Dedifferentiated amniotic fluid mesenchymal stem cell (primary cell): ENCODE measurements around the gene CDH2.

Experiments used
- DNase-seq: peaks from one replicate; pipeline ENCODE4 v3.0.0-alpha.2; 2016; ENCODE audit errors: extremely low spot score

The CDH2 gene

GRCh38 chr18:27995770-27996502 is 181.0 kb downstream of the CDH2 start:
- no peak for DNase-seq

GRCh38 chr18:27994571-27994970 is 182.4 kb downstream of the CDH2 start:
- DNase-seq = no peak

GRCh38 chr18:27991391-27991790 is 185.5 kb downstream of the CDH2 start:
- DNase-seq = no peak

GRCh38 chr18:27985832-27986231 is 191.1 kb downstream of the CDH2 start:
- DNase-seq = no peak

GRCh38 chr18:27983780-27984179 is 193.2 kb downstream of the CDH2 start:
- no peak for DNase-seq

- DNase-seq = no peak
Observed at GRCh38 chr18:27976806-27977408, 200.0 kb downstream of the CDH2 start.

GRCh38 chr18:27970321-27970720 is 206.6 kb downstream of the CDH2 start:
- no peak for DNase-seq

- DNase-seq = no peak
Observed at GRCh38 chr18:27969206-27969605, 207.7 kb downstream of the CDH2 start.

GRCh38 chr18:27967913-27968824 is 208.8 kb downstream of the CDH2 start:
- DNase-seq = peak; percentile 42

- DNase-seq = no peak
Observed at GRCh38 chr18:27966881-27967280, 210.0 kb downstream of the CDH2 start.

GRCh38 chr18:27964811-27965210 is 212.1 kb downstream of the CDH2 start:
- DNase-seq = no peak

GRCh38 chr18:27959101-27959500 is 217.8 kb downstream of the CDH2 start:
- DNase-seq = peak; percentile 21

GRCh38 chr18:27956001-27956640 is 220.8 kb downstream of the CDH2 start:
- no peak for DNase-seq

GRCh38 chr18:27954226-27954625 is 222.7 kb downstream of the CDH2 start:
- DNase-seq = peak; percentile 91

GRCh38 chr18:27952741-27953140 is 224.2 kb downstream of the CDH2 start:
- no peak for DNase-seq

- no peak for DNase-seq
Observed at GRCh38 chr18:27950648-27951228, 226.2 kb downstream of the CDH2 start.

GRCh38 chr18:27948986-27949385 is 227.9 kb downstream of the CDH2 start:
- peak; percentile 35 for DNase-seq

GRCh38 chr18:27942706-27943105 is 234.2 kb downstream of the CDH2 start:
- no peak for DNase-seq

GRCh38 chr18:27931535-27931934 is 245.4 kb downstream of the CDH2 start:
- no peak for DNase-seq

- DNase-seq = no peak
Observed at GRCh38 chr18:27922780-27923179, 254.2 kb downstream of the CDH2 start.

- peak; percentile 21 for DNase-seq
Observed at GRCh38 chr18:27921904-27922751, 254.8 kb downstream of the CDH2 start.
